Hematopoietic multipotent progenitor cell (in vitro differentiated cells): ENCODE measurements around the gene STARD13. TPM values are rescaled to one million over a fixed set of nuclear protein-coding genes. Genes with fewer than 3 reads are reported as not detected.

Source experiments
- DNase-seq, 3 donors: peaks; one replicate each; pipeline ENCODE4 v3.0.0-alpha.2; 2011 to 2015; ENCODE audit warnings: low read depth in 2 of 3, low spot score in 2 of 3
- total RNA-seq: library from RNA; depleted of rRNA; stranded (reverse); fragments of >200 nt; gene quantifications from one replicate; pipeline ENCODE4 v1.2.3, GENCODE V29; 2012

STARD13 gene
- total RNA-seq, 1 donor, result 0.81 TPM

DNA sequence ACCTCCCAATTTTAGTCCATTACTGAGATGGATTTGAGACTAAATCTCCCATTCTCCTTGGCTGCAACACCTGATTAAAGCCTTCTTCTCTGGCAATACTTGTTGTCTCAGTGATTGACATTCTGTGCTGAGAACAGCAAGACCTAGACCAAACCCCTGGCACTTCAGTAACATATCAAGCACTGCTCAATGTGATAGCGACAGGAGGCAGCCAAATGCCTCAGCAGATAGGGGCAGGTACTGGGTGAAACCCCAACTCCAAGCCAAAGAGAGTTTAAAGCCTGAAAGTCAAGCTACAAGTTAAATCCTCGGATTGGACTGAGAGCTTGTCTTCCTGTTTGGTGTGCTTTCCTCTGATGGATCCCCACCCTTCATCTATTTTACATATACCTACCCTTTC, 52.7 kb downstream of the STARD13 start:
- no peak for DNase-seq

DNA sequence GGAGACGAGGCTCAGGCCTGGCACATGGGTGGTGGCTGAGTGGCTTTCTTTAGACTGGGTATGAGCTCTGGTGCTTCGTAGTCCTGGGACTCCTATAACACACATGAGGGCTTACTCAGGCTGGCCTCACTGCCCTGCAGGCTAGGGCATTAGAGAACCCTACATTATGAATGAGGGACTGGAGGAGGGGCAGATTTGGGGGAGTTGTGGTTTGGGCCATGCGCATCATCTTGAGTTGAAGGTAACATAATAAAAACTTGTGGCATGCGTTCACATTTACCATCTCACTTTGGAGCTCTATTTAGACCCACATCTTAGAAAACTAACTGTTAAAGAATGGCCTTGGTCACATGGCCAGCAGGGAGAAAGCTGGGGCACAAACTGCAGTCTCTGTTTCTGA, 54.2 kb downstream of the STARD13 start:
- DNase-seq, result no peak

DNA sequence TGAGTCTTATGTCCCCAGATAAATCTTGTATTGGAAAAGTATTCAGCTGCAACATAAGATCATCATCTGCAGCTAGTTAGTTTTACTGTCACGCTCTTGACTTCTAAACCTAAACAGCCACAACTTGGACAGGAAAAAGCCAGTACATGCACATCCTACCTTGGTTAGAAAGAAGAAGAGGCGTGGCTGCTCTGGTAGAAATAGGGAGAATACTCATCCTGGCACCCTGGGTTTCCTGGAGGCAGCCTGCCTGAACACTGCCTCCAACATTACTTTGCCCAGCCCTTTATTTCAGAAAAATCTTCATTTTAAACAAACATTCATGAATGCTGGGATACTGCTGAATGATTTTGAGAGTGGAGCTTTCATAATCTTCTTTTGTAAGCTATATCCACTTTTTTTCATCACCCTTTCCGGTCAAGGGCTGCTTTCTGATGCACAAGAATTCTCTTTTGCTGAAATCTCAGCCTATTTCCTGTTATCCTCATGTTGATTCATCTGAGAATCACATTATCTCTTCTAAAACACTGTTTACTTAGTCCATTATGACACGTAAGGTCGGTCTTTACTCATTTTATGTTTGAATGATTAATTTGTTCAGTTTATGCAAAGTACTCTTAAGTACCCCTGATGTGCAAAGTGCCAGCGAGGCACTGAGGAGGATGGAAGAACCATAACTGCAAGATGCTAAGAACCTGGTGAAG, 55.2 kb downstream of the STARD13 start:
- DNase-seq, result no peak

DNA sequence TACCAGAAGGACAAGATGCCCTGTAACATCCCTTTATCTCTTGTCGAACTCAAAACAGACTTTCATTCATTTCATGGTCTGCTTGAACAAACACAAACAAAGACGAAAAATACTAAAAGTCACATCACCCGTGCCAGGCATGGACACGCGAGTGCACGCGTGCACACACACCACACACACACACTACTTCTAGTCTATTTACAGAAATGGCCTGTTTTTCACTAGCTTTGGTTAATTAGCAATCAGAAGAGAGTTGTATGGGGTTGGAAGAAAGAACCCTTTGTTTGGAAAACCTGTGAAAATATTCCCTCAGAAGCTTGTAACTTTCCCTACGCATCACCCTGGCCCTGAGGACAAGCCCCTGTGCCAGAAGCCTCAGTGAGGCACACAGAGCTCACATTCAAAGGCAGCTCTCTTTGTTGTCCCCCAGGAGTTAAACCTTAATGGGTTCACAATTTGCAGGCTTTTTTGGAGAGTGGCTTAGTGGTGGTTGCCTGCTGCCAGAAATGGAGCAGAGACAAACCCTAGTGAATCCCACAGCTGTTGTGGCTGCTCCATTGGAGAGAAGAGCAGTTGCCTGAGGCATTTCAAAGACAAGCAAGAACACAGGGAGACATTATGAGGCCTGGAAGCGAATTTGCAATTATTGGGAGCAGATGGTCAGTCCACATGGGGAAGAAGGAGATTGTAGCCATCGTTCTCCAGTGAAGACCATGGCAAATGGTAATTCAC, 55.9 kb downstream of the STARD13 start:
- no peak for DNase-seq

DNA sequence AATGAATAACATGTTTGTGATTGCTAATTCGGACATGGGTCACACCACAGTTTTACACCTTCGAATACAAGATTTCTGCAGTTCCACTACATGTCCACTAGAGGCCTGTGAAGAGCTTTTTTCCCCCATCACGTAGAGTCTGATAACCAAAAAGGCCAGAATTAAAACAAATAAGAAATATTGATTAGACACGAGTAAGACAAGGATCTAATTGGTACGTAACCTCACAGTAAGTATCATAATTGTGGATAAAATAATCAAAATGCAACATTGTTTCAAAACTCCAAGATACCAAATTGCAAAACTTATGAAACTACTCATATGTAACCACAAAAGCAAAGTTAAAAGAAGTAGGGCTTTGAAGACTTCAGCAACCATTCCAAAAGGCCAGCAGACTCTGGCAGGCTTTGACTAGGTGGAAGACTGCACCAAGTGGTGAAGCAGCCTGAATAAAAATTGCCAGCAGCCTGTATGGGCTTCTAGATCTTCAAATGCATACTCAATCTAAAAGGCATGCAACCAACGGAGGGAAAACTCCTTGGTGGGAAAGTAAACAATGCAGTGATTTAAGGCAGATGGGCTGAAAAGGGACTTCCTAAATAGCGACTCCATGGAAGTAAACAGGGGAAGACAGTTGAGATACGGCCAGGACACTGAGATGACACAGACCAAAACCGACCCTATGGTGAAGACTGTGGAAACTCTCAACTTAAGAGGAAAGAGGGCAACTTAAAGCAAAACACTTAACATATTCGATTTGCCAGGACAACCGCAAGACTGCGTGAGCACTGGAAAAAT, 56.7 kb downstream of the STARD13 start:
- peak in 2 of 3 donors; percentile 35 to 56 for DNase-seq

DNA sequence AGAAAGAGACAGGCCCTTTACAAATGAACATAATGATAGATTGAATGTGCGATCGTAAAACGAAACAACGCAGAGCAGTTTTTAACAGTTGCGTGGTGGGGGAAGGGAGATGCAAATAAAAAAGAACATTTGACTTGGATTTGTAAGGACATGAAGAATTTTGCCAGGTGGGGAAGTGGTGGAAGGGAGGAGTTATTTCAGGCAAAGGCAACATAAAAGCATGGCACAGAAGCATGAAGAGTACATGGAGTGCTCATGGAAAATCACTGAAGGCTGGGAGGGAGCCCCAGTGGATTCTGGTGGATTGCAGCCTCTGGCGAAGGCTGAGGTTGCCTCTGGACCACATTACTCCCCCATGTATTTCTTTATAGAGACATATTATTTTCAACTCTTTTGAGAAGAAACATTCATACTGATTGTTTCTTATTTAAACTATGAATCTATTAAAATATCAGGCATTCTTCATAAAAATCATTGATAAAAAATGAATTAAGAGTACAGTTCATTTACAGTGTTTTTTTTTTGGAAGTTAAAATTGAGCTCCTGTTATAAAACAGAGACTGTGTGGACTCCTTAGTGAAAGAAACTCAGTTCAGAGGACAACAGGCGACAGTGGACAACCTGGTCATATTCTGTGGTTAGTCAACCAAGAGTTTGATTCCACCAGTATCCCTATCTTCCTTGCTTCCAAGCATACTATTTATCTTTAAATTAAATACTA, 57.5 kb downstream of the STARD13 start:
- no peak for DNase-seq

DNA sequence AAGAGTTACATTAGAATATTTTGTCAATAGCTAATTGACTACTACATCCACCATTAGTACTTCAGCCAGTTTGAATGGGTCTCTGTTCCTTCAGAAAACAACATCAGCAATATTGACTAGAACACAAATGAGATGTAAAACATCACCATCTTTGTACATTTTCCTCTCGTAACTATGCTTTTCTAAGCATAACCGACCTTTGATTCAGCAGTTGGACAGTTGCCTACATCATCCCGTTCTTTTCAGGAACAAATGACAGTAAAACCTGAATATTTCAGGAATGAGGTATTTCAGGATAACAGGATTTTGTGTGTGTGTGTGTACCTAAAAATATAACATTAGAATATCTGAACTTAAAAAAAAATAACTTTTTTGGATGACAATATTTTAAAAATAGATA, 60.9 kb downstream of the STARD13 start:
- no peak for DNase-seq

DNA sequence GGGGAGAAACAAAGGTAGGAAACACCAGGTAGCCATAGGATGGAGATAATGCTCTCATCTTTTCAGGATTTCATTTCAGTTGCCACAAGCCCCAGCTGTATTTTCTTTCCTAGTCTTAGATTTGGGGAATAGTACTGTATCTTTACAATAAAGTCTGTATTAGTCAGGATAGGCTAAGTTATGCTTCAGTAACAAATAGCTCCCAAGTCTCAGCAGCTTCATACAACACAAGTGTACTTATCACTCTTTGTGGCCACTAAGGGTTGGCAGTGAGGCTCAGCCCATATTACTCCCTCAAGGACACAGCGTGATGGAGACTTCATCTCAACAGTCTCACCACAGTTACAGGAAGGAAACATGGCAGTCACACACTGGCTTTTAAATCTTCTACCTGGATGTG, 61.4 kb downstream of the STARD13 start:
- DNase-seq, result no peak

DNA sequence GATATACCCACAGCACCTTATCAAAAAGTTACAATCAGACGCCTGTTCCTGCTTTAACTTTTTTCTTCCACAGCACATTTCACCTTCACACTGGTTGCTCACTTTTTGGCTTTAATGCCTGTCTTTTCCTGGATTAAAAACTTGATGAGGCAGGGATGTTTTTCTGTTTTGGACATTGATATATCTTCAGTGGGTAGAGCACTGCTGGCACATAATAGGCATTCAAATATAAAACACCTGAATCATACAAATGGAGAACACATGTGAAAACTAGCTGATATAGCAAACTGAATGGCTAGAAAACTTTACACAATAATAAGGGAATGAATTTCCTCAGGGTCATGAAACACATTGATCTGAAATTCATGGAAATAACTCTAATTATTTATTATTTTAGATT, 65.6 kb downstream of the STARD13 start:
- DNase-seq, result no peak

DNA sequence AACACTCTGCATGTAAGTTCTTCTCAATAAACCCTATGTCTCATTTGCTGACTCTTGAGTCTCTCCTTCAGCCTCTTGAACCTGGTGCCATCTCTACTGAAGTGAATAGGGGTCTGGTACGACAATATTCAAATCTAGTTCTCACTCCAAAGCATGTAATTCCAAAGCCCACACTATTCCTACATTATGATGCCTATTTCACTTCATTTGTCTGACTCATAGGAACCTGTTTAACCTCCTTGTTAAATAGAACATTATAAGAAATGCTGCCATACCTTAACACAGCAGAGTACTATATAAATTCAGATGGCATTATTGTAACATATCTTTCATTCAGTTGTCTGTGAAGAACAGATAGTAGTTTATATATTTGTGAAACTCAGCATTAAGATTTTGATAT, 67.1 kb downstream of the STARD13 start:
- DNase-seq, result no peak

DNA sequence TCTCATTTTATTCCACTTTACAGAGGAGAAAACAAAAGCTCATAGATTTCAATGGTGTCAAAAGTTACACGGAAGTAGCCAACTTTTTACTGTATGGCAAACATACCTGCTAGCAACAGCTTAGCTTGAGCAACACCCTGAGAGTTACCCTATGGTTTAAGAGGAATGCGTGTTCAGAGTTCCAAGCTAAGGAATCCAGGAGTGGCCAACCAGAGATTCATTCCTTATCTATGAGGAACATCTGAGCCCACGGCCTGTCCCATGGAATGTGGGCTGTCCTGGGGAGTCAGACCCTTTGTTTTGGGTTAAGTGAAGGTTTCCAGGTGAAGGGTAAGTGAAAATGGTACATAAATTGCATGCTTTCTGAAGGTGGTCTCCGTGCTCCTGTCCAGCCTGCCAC, 67.5 kb downstream of the STARD13 start:
- no peak for DNase-seq

DNA sequence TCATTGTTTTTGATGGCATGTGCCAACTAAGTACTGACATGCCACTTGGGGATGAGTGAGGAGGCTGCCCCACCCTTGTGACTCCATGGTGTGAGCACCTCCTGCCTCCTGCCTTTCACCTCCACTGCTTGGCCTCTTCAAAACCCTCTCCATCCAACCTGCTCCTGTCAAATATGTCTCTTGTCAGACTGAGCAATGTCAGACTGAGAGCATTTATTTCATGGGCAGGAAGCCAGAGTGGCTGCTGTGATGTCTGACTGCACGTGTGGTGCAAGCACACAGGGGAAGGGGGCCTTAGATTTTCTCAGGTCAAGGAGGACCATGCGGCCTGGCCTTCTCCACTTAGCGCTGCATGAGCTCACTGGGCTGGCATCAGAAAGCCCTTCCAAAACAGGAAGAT, 68.3 kb downstream of the STARD13 start:
- DNase-seq, result no peak

DNA sequence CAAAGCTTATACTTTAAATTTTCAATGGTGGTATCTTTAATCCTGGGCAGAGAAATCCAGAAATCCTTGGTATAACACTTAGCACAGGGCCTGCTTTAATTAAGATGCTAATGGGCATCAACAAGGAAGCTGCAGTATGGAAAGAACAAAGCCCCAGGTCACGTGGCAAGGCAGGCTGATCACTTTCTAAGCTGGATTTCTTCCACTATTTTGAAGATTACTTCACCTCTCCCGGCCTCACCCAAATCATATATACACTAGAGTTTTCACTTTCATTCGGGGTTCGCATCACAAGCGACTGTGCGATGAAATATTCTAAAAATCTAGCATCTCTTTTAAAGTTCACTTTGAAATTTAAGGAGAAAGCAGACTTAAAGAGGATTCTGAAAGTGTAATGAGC, 71.8 kb downstream of the STARD13 start:
- no peak for DNase-seq

DNA sequence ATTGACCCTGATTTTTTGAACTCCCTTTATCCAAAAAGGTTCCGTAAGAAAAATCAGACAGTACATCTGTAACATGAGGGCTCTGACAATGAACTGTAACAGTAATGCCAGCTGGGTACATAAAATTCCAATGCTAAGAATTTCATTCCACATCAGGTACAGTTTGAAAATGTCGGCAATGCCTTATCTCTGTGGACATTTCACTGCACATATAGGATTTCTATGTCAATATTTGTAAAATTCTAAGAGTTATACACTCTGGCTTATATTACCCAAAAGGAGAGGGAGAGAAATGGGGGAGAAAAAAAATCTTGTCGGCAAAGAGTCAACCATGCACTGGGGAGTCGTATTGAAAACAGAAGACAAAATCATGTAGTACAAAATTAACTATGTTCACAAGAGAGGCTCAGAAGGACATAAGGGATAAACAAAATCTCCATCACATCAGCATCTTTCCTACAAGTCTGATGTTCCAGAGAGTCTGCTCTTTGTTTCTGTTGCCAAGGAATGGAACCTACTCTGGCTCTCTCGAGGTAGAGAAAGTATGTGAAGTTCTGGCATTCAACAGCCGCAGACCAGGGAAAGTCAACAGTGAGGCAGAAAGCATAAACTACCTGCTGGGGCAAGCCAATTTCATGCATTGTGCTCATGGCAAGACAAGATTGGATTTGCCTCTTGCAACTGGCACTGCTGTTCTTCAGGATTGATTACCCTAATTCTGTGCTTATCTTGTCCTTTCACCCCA, 72.4 kb downstream of the STARD13 start:
- no peak for DNase-seq

DNA sequence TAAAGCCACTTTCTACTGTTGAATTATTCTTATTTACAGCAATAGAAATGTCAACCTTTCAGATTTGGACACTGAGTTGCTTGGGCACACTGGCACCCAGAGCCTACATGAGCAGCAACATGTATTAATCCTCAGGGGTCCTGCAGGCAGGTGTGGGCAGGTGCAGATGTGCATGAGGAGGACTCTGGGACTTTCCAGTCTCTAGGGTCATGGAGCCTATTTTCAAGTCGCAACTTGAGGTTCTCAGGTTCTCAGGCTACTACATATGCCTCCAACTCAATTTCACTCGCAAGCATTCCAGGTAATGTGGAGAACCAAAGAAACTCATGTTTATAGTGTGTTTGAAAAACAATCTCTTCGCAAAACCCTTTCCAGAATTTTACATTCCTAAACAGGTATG, 73.2 kb downstream of the STARD13 start:
- DNase-seq, result no peak

DNA sequence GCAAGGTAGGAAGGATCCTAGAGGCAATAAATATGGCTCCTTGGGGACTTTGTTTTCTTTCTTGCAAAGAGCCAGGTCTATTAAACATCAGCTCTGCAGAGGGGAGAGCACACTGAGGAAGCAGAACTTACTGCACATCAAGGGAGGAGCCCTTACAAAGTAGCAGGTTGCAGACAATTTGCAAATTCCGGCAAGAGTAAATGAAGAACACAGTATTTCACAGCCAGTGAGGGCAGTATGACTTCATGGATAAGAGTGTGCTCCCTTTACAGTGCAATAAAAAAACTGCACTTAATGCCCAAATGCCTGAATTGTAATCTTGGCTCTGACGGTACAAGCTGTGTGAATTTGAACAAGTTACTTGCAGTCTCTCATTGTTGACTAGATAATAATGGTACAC, 75.5 kb downstream of the STARD13 start:
- no peak for DNase-seq

DNA sequence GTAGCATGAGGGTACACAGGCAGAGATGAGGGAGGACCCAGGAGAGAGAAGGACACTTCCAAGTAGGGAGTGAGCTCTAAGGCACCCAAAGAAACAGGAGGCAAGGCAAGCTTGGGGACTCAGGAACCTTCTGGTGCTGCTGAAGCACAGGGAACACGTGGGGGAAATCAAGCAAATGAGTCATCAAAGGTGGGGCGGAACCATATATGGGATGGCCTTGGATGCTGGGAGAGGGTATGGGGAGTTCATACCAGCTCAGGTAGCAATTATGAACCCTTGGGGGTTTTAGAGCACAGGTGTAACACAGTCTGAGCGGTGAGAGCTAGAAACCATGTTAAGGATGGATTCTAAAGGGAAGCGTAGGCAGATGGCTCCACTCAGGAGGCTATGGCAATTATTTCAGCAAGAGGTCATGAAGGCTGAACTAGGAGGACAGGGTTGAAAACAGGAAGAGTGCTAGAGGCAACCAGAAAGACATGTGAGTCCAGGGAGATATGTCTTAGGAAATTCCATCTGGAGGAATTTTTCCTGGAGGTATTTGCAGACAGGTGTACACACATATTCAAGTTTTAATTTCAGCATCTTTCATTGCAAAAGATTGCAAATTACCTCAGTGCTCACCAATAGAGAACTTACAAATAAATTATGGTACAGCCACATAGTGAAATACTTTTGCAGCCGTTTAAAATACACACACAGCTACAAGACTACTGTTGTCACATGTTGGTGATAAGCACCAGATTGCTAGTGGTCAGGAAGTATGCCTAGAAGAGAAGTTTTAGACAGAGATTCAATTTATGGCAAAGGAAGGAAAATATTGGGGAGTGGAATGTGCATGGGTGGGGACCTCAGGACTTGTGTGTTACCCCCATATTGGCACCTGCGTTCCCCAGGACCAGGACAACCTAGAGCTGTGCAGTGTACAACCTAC, 77.0 kb downstream of the STARD13 start:
- no peak for DNase-seq

DNA sequence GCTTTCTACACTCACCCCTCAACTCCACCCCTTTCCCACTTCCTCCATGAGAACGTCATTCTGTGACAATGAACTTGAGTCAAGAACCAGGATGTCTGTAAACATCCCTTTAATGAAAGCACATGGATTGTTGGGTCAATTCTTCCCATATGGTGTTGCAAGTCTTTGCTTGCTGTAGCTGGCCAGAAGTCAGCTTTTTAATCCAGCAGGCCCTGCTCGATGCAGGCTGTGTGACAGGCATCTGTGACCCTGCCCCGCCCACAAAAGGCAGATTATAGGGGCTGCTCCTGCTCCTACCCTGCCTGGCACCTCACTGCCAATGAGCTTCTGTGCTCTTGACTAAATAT, 78.0 kb downstream of the STARD13 start:
- no peak for DNase-seq

DNA sequence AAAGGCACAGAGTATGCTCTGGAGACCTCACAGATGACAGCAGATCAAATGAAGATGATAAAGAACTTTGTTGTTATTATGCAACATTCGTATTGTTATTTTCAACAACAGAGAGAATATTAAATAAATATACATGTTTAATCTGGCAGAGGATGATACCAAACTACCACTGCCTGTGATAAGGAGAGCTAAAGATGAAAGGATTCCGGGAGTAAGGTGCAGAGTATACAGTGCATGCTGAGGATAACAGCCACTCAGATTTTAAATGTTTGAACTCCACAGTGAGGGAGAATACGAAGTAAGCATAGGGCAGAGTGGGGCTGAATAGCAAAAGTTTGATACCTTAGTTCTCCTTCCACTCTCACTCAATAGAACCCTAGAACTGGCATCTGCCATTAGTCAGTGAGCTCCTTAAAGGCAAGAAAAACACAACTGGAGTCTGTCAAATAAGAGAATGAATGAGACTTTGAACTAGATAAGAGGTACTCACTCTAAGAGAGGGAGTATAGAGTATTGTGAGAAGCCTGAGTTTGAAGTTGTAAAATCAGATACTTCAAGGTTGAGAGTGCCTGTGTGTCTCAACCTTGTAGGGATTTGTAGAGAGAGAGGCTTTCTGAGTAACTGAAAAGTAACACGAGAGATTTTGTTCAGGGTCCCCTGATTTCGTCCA, 78.5 kb downstream of the STARD13 start:
- no peak for DNase-seq
